Mesenchymal stem cell (in vitro differentiated cells and primary cell): ENCODE results near the gene MLKL.

ENCODE experiments used
- DNase-seq: peaks from one replicate; pipeline ENCODE4 v3.0.0-alpha.2; 2013
- H2AFZ ChIP-seq: one replicate; pipeline ENCODE4 v1.6.1; 2013; ENCODE audit warnings: low read depth, mild to moderate bottlenecking, control low read depth, inconsistent platforms, low read length, moderate library complexity
- H2AK5ac ChIP-seq: 2 replicates; pipeline ENCODE4 v1.6.1; 2013; ENCODE audit warnings: low read length, moderate library complexity, mild to moderate bottlenecking, inconsistent platforms; ENCODE audit not compliant: severe bottlenecking
- H2BK120ac ChIP-seq: one replicate; pipeline ENCODE4 v1.6.1; 2013; ENCODE audit warnings: low read depth, mild to moderate bottlenecking, inconsistent platforms, low read length, moderate library complexity
- H2BK12ac ChIP-seq, 2 experiments: one replicate each; pipeline ENCODE4 v1.6.1; 2013; ENCODE audit warnings: inconsistent platforms in 2 of 2, low read length in 2 of 2, mild to moderate bottlenecking in 2 of 2, moderate library complexity in 2 of 2, control low read depth in 1 of 2
- H2BK15ac ChIP-seq: one replicate; pipeline ENCODE4 v1.6.1; 2013; ENCODE audit warnings: mild to moderate bottlenecking, low read depth, inconsistent platforms; ENCODE audit not compliant: poor library complexity, severe bottlenecking
- H2BK5ac ChIP-seq: 2 replicates; pipeline ENCODE4 v1.6.1; 2013; ENCODE audit warnings: low read depth, mild to moderate bottlenecking, low read length, control low read depth, inconsistent platforms; ENCODE audit not compliant: poor library complexity, severe bottlenecking
- H3K14ac ChIP-seq, 2 experiments: one replicate each; pipeline ENCODE4 v1.6.1; 2013; ENCODE audit warnings: inconsistent platforms in 2 of 2, low read length in 2 of 2, control low read depth in 1 of 2, mild to moderate bottlenecking in 1 of 2, moderate library complexity in 1 of 2
- H3K18ac ChIP-seq, 2 experiments: one replicate each; pipeline ENCODE4 v1.6.1; 2013; ENCODE audit warnings: inconsistent platforms in 2 of 2, low read length in 2 of 2, control low read depth in 1 of 2, low read depth in 1 of 2, mild to moderate bottlenecking in 1 of 2
- H3K23ac ChIP-seq, 2 experiments: one replicate each; pipeline ENCODE4 v1.6.1; 2013; ENCODE audit warnings: inconsistent platforms in 2 of 2, low read length in 2 of 2, mild to moderate bottlenecking in 2 of 2, moderate library complexity in 2 of 2, control low read depth in 1 of 2
- H3K27ac ChIP-seq: 2 replicates; pipeline ENCODE4 v1.5.1; 2013; ENCODE audit warnings: mild to moderate bottlenecking, moderate library complexity, low read length, control low read depth, inconsistent platforms; ENCODE audit not compliant: poor library complexity, severe bottlenecking
- H3K27me3 ChIP-seq, 2 experiments: 2 replicates each; pipeline versions ENCODE4 v1.6.1 to v1.7.0; 2013; ENCODE audit warnings: low read length in 2 of 2, mild to moderate bottlenecking in 2 of 2, moderate library complexity in 2 of 2, control low read depth in 1 of 2, inconsistent platforms in 1 of 2; ENCODE audit not compliant: control insufficient read depth in 1 of 2, insufficient read depth in 1 of 2
- H3K36me3 ChIP-seq, 2 experiments: 2 replicates each; pipeline versions ENCODE4 v1.6.1 to v1.7.0; 2013; ENCODE audit warnings: low read length in 2 of 2, control low read depth in 1 of 2, inconsistent platforms in 1 of 2, low read depth in 1 of 2, mild to moderate bottlenecking in 1 of 2; ENCODE audit not compliant: insufficient read depth in 2 of 2, control insufficient read depth in 1 of 2
- H3K4ac ChIP-seq, 2 experiments: one replicate each; pipeline ENCODE4 v1.6.1; 2013; ENCODE audit warnings: inconsistent platforms in 2 of 2, low read length in 2 of 2, mild to moderate bottlenecking in 2 of 2, moderate library complexity in 2 of 2, control low read depth in 1 of 2, low read depth in 1 of 2
- H3K4me1 ChIP-seq: 2 replicates; pipeline ENCODE4 v1.6.1; 2013; ENCODE audit warnings: low read depth, low read length, control low read depth; ENCODE audit not compliant: control insufficient read depth, insufficient read depth
- H3K4me2 ChIP-seq: 2 replicates; pipeline ENCODE4 v1.6.1; 2013; ENCODE audit warnings: low read length, mild to moderate bottlenecking, inconsistent platforms; ENCODE audit not compliant: poor library complexity, severe bottlenecking
- H3K4me3 ChIP-seq, 2 experiments: 2 replicates each; pipeline versions ENCODE4 v1.5.1 to v1.7.0; 2013; ENCODE audit warnings: low read length in 2 of 2, mild to moderate bottlenecking in 2 of 2, control low read depth in 1 of 2, low read depth in 1 of 2; ENCODE audit not compliant: insufficient read depth in 1 of 2
- H3K79me1 ChIP-seq: replicated peaks from 2 replicates; pipeline ENCODE4 v1.6.1; 2013; ENCODE audit warnings: mild to moderate bottlenecking, control low read depth, low read length, inconsistent platforms; ENCODE audit not compliant: poor library complexity, severe bottlenecking
- H3K9ac ChIP-seq: 2 replicates; pipeline ENCODE4 v1.7.0; 2013; ENCODE audit warnings: mild to moderate bottlenecking, low read length, moderate library complexity
- H3K9me3 ChIP-seq: 2 replicates; pipeline ENCODE4 v1.7.0; 2013; ENCODE audit warnings: mild to moderate bottlenecking, low read length; ENCODE audit not compliant: control insufficient read depth
- H4K8ac ChIP-seq: one replicate; pipeline ENCODE4 v1.6.1; 2013; ENCODE audit warnings: inconsistent platforms, mild to moderate bottlenecking, low read length, moderate library complexity
- H4K91ac ChIP-seq: one replicate; pipeline ENCODE4 v1.6.1; 2013; ENCODE audit warnings: mild to moderate bottlenecking, low read length, inconsistent platforms
- WGBS: methylation state at CpG from one replicate; pipeline ENCODE4 v1.1.7; 2013; ENCODE audit warnings: mixed read lengths; 5-methylcytosine and 5-hydroxymethylcytosine counted together

Gene MLKL

GRCh38 chr16:74641969-74642368, 58.7 kb downstream of the MLKL start:
- Histone ChIP-seq H4K91ac (no peak overlapping the region), H2AK5ac (no peak overlapping the region), H2BK12ac (no peak overlapping the region), H2AFZ (no peak overlapping the region), H3K4me3 (no peak overlapping the region), H4K8ac (no peak overlapping the region), H2BK5ac (no peak overlapping the region), H3K14ac (no peak overlapping the region), H3K4me1 (peaks cover 4% of the 10 kb centered on the region), H3K4ac (no peak overlapping the region), H3K9ac (no peak overlapping the region), H2BK15ac (no peak overlapping the region), H3K9me3 (no peaks in the 10 kb centered on the region), H3K79me1 (peaks cover 16% of the 10 kb centered on the region), H3K36me3 (peaks cover 30 to 77% of the 10 kb centered on the region in 2 experiments), H3K18ac (no peak overlapping the region), H3K4me2 (no peak overlapping the region), H3K23ac (no peak overlapping the region), H3K27ac (no peak overlapping the region), H2BK120ac (no peak overlapping the region), H3K27me3 (no peaks in the 10 kb centered on the region)
- DNase-seq = no peak
- WGBS = 97% methylated on average over 8 of the region's 8 CpGs

GRCh38 chr16:74637742-74638453, 62.8 kb downstream of the MLKL start:
- WGBS = 95% methylated on average over 6 of the region's 7 CpGs
- peaks cover 16% of the 10 kb centered on the region for H3K79me1 ChIP-seq
- no peak overlapping the region for H3K14ac ChIP-seq

GRCh38 chr16:74635303-74635702, 65.4 kb downstream of the MLKL start:
- H3K9ac ChIP-seq = no peak overlapping the region
- no peak overlapping the region for H4K8ac ChIP-seq
- no peak overlapping the region for H3K27ac ChIP-seq
- H2BK12ac ChIP-seq = no peak overlapping the region
- H3K4me3 ChIP-seq = no peak overlapping the region
- no peak overlapping the region for H3K4me2 ChIP-seq
- peaks cover 42 to 80% of the 10 kb centered on the region in 2 experiments for H3K36me3 ChIP-seq
- H4K91ac ChIP-seq = no peak overlapping the region
- H2AFZ ChIP-seq = no peak overlapping the region
- H2AK5ac ChIP-seq = no peak overlapping the region
- no peak overlapping the region for H3K14ac ChIP-seq
- WGBS = 100% methylated on average over 2 of the region's 5 CpGs
- peaks cover 19% of the 10 kb centered on the region for H3K79me1 ChIP-seq
- H2BK15ac ChIP-seq = no peak overlapping the region
- no peak overlapping the region for H2BK5ac ChIP-seq
- H3K4me1 ChIP-seq = peaks cover 1% of the 10 kb centered on the region
- H3K27me3 ChIP-seq = no peaks in the 10 kb centered on the region
- H3K18ac ChIP-seq = no peak overlapping the region
- no peak overlapping the region for H3K4ac ChIP-seq
- DNase-seq = no peak
- no peaks in the 10 kb centered on the region for H3K9me3 ChIP-seq
- no peak overlapping the region for H2BK120ac ChIP-seq
- no peak overlapping the region for H3K23ac ChIP-seq

More at GRCh38 chr16:74637742-74638453, 62.8 kb downstream of the MLKL start:
- Histone ChIP-seq H3K23ac (no peak overlapping the region), H2BK15ac (no peak overlapping the region), H3K27me3 (no peaks in the 10 kb centered on the region), H3K4me2 (no peak overlapping the region), H2BK120ac (no peak overlapping the region), H4K8ac (no peak overlapping the region), H3K36me3 (peaks cover 35 to 69% of the 10 kb centered on the region in 2 experiments), H2AFZ (no peak overlapping the region), H3K27ac (no peak overlapping the region), H3K9ac (no peak overlapping the region), H3K4me1 (peaks cover 1% of the 10 kb centered on the region), H4K91ac (no peak overlapping the region), H2BK5ac (no peak overlapping the region), H3K9me3 (no peaks in the 10 kb centered on the region), H3K18ac (no peak overlapping the region), H3K4ac (no peak overlapping the region), H2AK5ac (no peak overlapping the region), H2BK12ac (no peak overlapping the region), H3K4me3 (no peak overlapping the region)
- DNase-seq = no peak

- H2BK12ac ChIP-seq = no peak overlapping the region
- no peak overlapping the region for H3K4me3 ChIP-seq
- no peak overlapping the region for H2AK5ac ChIP-seq
- no peak overlapping the region for H2BK120ac ChIP-seq
- H3K36me3 ChIP-seq = peaks cover 39 to 86% of the 10 kb centered on the region in 2 experiments
- H3K79me1 ChIP-seq = peaks cover 16% of the 10 kb centered on the region
- no peaks in the 10 kb centered on the region for H3K27me3 ChIP-seq
- H3K18ac ChIP-seq = no peak overlapping the region
- H2BK15ac ChIP-seq = no peak overlapping the region
- H3K9me3 ChIP-seq = no peaks in the 10 kb centered on the region
- 96% methylated on average over 5 of the region's 7 CpGs for WGBS
- no peak overlapping the region for H3K4me2 ChIP-seq
- H3K4ac ChIP-seq = no peak overlapping the region
- H3K14ac ChIP-seq = no peak overlapping the region
- H3K9ac ChIP-seq = no peak overlapping the region
- H3K27ac ChIP-seq = no peak overlapping the region
- H3K4me1 ChIP-seq = peaks cover 1% of the 10 kb centered on the region
- H3K23ac ChIP-seq = no peak overlapping the region
- no peak overlapping the region for H2AFZ ChIP-seq
- no peak for DNase-seq
- H4K8ac ChIP-seq = no peak overlapping the region
- H4K91ac ChIP-seq = no peak overlapping the region
- H2BK5ac ChIP-seq = no peak overlapping the region
Observed at GRCh38 chr16:74633686-74634085, 67.0 kb downstream of the MLKL start.
